ENCODE data around the gene MBNL1. TPM values are rescaled to one million over a fixed set of nuclear protein-coding genes. Genes with fewer than 3 reads are reported as not detected.

The MBNL1 gene
- total RNA-seq, 1 experiment from 2014 or later: 117 TPM

GRCh38 chr3:152355744-152356665, 87.3 kb downstream of the MBNL1 start:
- POLR2A ChIA-PET (ENCODE audit: low non-redundant PET): no interaction called here
- CTCF ChIA-PET: no interaction called here
- intact Hi-C loops (cut with micrococcal nuclease; ENCODE audit: unreplicated experiment): no loop called here
- Histone ChIP-seq H3K9me3 (ENCODE audit: low read depth, low read length, poor library complexity, severe bottlenecking) (no peaks in the 10 kb centered on the region), H3K4me1 (ENCODE audit: insufficient read depth, low read length, poor library complexity, severe bottlenecking) (peaks cover 15% of the 10 kb centered on the region), H3K4me3 (ENCODE audit: low read depth, low read length, poor library complexity, severe bottlenecking) (no peak overlapping the region), H3K27me3 (replicated peaks; ENCODE audit: insufficient read depth, low read depth, low read length, poor library complexity) (no peaks in the 10 kb centered on the region), H3K36me3 (ENCODE audit: insufficient read depth, low read length, poor library complexity, severe bottlenecking) (no peaks in the 10 kb centered on the region), H3K27ac (ENCODE audit: low read depth, low read length, poor library complexity, severe bottlenecking) (no peak overlapping the region)
- no peak for DNase-seq (ENCODE audit: low spot score)
- BruUV-seq (replicated peaks): no TSS peak
- TF ChIP-seq CTCF (conservative IDR thresholded peaks at IDR 0.05; ENCODE audit: low read depth, low read length): no peak
- no peak for TF ChIP-seq EZH2 (IDR thresholded peaks at IDR 0.05; ENCODE audit: borderline replicate concordance, low read depth, low read length, poor library complexity, severe bottlenecking)

GRCh38 chr3:152356870-152357276, 88.1 kb downstream of the MBNL1 start:
- intact Hi-C loops (cut with micrococcal nuclease; ENCODE audit: unreplicated experiment): no loop called here
- no TSS peak for BruUV-seq (replicated peaks)
- H3K4me1 ChIP-seq (ENCODE audit: insufficient read depth, low read length, poor library complexity, severe bottlenecking): peaks cover 8% of the 10 kb centered on the region
- H3K4me3 ChIP-seq (ENCODE audit: low read depth, low read length, poor library complexity, severe bottlenecking): no peak overlapping the region
- H3K27ac ChIP-seq (ENCODE audit: low read depth, low read length, poor library complexity, severe bottlenecking): no peak overlapping the region
- TF ChIP-seq EZH2 (IDR thresholded peaks at IDR 0.05; ENCODE audit: borderline replicate concordance, low read depth, low read length, poor library complexity, severe bottlenecking) (no peak), CTCF (conservative IDR thresholded peaks at IDR 0.05; ENCODE audit: low read depth, low read length) (no peak)
- DNase-seq (ENCODE audit: low spot score): no peak
- H3K9me3 ChIP-seq (ENCODE audit: low read depth, low read length, poor library complexity, severe bottlenecking): no peaks in the 10 kb centered on the region
- H3K36me3 ChIP-seq (ENCODE audit: insufficient read depth, low read length, poor library complexity, severe bottlenecking): no peaks in the 10 kb centered on the region
- H3K27me3 ChIP-seq (replicated peaks; ENCODE audit: insufficient read depth, low read depth, low read length, poor library complexity): no peaks in the 10 kb centered on the region
- ChIA-PET POLR2A (ENCODE audit: low non-redundant PET) (no interaction called here), CTCF (no interaction called here)

GRCh38 chr3:152357587-152357986, 88.9 kb downstream of the MBNL1 start:
- TF ChIP-seq CTCF (conservative IDR thresholded peaks at IDR 0.05; ENCODE audit: low read depth, low read length) (no peak), EZH2 (IDR thresholded peaks at IDR 0.05; ENCODE audit: borderline replicate concordance, low read depth, low read length, poor library complexity, severe bottlenecking) (no peak)
- DNase-seq (ENCODE audit: low spot score): no peak
- CTCF ChIA-PET: no interaction called here
- POLR2A ChIA-PET (ENCODE audit: low non-redundant PET): no interaction called here
- intact Hi-C loops (cut with micrococcal nuclease; ENCODE audit: unreplicated experiment): no loop called here
- Histone ChIP-seq H3K27ac (ENCODE audit: low read depth, low read length, poor library complexity, severe bottlenecking) (no peak overlapping the region), H3K9me3 (ENCODE audit: low read depth, low read length, poor library complexity, severe bottlenecking) (no peaks in the 10 kb centered on the region), H3K27me3 (replicated peaks; ENCODE audit: insufficient read depth, low read depth, low read length, poor library complexity) (no peaks in the 10 kb centered on the region), H3K36me3 (ENCODE audit: insufficient read depth, low read length, poor library complexity, severe bottlenecking) (no peaks in the 10 kb centered on the region), H3K4me1 (ENCODE audit: insufficient read depth, low read length, poor library complexity, severe bottlenecking) (peaks cover 3% of the 10 kb centered on the region), H3K4me3 (ENCODE audit: low read depth, low read length, poor library complexity, severe bottlenecking) (no peak overlapping the region)
- no TSS peak for BruUV-seq (replicated peaks)
